ENCODE data around the gene B9D1.

The B9D1 gene, protein sequence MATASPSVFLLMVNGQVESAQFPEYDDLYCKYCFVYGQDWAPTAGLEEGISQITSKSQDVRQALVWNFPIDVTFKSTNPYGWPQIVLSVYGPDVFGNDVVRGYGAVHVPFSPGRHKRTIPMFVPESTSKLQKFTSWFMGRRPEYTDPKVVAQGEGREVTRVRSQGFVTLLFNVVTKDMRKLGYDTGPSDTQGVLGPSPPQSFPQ

DNA sequence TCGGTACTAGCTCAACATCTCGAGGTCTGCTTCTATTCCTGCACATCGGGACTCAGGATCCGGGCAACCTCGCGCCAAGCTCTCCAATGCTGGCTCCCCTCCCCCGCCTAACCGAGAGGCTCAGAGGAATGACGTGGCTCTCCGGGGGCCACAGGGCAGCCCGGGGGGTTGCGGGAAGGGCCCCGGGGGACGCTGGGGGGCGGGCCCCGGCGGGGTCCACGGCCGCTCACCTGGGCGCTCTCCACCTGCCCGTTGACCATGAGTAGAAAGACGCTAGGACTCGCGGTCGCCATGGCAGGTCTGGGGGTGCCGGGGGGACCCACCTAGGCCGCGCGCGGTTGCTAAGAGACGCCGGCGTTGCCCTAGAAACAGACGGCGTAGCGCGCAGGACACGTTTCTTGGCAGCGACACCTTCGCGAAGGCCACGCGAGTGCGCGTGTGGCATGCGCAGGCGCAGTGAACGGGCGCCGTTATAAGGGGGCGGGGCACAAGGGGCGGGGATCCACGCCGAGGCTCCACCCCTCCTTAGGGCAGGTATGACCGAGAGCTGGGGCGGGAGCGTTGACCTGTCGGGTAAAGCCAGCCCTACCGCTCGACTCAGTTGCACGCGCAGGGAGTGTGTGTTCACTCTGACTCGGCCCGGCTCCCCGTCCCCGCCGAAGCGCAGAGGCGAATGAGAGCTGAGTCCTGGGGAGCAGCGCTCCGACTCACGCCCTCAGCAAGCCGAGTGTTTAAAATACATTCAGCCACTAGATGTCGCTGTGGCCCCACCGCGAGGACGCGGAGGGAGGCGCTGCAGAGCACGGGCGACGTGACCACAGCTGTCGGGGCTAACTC is at the start of gene B9D1:
TSS of gene B9D1 (minus strand) at position 447 of the 837 bp plus-strand sequence. CDS start at position 293, 154 bp downstream.
- Histone ChIP-seq H3K4me3 (peak within 1 kb of the TSS; percentile 88), H3K27ac (peak within 1 kb of the TSS; percentile 92 to 94)
- DNase-seq (ENCODE audit: low spot score), result peak; percentile 95
- TF ChIP-seq, protein P1, sequence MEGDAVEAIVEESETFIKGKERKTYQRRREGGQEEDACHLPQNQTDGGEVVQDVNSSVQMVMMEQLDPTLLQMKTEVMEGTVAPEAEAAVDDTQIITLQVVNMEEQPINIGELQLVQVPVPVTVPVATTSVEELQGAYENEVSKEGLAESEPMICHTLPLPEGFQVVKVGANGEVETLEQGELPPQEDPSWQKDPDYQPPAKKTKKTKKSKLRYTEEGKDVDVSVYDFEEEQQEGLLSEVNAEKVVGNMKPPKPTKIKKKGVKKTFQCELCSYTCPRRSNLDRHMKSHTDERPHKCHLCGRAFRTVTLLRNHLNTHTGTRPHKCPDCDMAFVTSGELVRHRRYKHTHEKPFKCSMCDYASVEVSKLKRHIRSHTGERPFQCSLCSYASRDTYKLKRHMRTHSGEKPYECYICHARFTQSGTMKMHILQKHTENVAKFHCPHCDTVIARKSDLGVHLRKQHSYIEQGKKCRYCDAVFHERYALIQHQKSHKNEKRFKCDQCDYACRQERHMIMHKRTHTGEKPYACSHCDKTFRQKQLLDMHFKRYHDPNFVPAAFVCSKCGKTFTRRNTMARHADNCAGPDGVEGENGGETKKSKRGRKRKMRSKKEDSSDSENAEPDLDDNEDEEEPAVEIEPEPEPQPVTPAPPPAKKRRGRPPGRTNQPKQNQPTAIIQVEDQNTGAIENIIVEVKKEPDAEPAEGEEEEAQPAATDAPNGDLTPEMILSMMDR (IDR thresholded peaks at IDR 0.05), result peak; percentile 98

DNA sequence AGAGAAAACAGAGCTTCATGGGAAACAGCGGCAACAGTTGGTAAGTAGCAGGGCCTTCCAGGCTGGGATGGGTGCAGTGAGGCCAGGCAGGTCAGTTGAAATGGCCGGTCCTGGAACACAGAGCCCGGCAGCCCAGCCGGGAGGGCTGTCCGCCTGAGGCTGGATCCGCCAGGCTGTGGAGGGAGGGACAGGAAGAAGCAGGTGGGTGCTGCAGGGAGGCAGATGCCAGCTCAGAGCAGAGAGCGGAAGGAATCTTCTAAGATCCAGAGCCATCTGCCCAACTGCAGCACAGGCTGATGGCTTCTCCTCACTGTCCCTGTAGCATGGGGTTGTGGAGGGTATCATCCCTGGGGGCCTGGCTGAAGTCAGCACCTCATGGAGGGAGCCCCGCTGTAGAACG is 49.1 kb upstream of the B9D1 start:
- H3K4me3 ChIP-seq, result peak overlapping the region; percentile 66
- TF ChIP-seq, protein P1 (IDR thresholded peaks at IDR 0.05), result no peak
- peak overlapping the region; percentile 12 to 16 for H3K27ac ChIP-seq
- no peak for DNase-seq (ENCODE audit: low spot score)

DNA sequence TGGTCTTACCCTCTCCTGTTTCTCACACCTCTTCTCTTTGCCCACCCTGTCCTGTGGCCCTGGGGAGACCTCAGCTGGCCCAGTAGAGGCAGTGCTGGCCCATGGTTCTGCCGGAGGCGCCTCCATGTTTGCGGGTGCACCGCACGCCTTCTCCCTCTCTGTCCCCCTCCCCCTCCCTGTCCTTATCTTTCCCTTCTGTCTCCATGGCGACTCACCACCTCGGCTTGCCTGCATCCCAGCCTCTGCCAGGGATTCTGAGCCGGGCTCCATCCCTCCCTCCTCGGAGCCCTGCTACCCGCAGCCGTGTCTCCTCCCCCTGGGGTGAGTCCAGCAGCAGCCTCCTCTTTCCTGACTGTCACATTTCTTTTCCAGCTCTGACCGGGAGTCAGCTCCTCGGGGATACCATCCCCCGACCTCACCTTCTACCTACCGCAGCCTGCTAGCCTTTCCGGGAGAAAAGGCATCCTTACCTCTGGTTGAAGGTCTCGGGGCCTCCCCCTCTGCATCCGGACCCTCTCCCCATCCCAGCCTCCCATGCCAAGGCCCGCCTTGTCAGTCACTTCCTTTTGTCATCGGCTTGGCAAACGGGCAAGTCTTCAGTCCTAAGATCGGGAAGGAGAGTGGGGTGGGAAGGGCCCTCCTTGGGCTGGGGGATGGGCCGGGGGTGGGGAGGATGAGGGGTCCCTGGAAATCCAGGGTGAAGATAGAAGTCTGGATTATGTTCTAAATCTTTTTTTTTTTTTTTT is 48.5 kb upstream of the B9D1 start, which contains the start of gene RNF112:
TSS of gene RNF112 (plus strand) at position 358 of the 746 bp plus-strand sequence. CDS start at position 535, 177 bp downstream.
- no peak for DNase-seq (ENCODE audit: low spot score)
- Histone ChIP-seq H3K4me3 (peak within 1 kb of the TSS; percentile 66), H3K27ac (peak within 1 kb of the TSS; percentile 12 to 52)
- TF ChIP-seq, protein P1 (IDR thresholded peaks at IDR 0.05), result no peak

DNA sequence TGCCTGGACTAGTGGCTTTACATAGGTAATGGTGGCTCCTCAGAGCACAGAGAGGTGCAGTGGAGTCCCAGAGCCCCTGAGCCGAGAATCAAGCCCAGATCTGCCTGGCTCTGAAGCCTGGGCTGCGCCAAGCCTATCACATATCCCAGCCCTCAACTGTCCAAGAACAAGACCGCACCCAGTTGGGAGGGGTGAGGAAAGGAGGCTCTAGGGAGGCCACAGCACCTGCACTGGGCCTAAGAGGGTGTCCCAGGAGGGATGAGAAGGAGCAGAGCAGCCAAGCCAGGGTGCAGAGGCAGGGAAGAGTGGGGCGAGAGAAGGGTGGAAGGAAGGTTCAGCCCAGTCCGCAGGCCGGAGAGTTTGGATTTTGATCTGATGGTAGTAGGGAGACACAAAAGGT is 47.6 kb upstream of the B9D1 start:
- Histone ChIP-seq H3K4me3 (no peak overlapping the region), H3K27ac (no peak overlapping the region)
- no peak for DNase-seq (ENCODE audit: low spot score)
- TF ChIP-seq, protein P1 (IDR thresholded peaks at IDR 0.05), result no peak

DNA sequence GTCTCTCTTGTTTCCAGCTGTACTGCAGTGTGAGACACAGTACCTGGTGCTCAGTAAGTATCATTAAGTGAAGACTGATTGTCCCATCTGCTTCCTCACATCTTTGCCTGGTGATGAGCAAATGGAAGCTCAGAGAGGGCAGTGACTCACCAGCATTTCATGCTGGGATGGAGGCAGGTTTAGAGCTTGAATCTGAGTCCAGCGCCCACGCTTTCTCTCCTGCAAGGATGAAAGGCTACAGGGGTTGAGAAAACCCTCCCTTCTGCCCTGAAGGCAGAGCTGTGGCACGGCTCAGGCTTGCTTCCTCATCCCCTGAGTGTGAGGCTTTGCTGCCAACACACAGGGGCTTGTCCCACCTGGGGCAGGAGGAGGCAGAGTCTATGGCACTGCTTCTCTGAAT is 47.0 kb upstream of the B9D1 start:
- TF ChIP-seq, protein P1 (IDR thresholded peaks at IDR 0.05), result no peak
- DNase-seq (ENCODE audit: low spot score), result no peak
- H3K4me3 ChIP-seq, result no peak overlapping the region
- H3K27ac ChIP-seq, result no peak overlapping the region

DNA sequence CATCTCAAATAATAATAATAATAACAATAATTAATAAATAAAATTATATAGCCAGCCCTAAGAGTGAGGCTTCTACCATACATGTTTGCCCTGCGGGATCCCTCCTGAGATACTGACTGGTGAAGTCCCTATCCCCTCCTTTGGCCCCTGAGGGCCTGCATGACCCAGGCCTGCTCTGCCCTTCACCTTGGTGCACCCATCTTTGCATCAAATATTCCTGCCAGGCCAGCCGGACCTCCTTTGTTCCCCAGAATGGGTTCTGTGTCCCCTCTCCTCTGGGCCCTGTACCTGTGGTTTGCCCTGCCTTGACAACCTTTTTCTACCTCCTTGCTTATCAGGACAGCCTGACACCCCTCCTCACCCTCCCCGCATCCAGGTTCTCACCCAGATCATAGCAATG is 46.5 kb upstream of the B9D1 start:
- TF ChIP-seq, protein P1 (IDR thresholded peaks at IDR 0.05), result no peak
- no peak overlapping the region for H3K27ac ChIP-seq
- no peak for DNase-seq (ENCODE audit: low spot score)
- no peak overlapping the region for H3K4me3 ChIP-seq

All from coronary artery (tissue), 2 donors.